ENCODE data around the gene TNFRSF12A. TPM values are rescaled to one million over a fixed set of nuclear protein-coding genes. Genes with fewer than 3 reads are reported as not detected.

TNFRSF12A gene
- total RNA-seq, 1 donor from 2014 or later = 0.47 TPM

DNA sequence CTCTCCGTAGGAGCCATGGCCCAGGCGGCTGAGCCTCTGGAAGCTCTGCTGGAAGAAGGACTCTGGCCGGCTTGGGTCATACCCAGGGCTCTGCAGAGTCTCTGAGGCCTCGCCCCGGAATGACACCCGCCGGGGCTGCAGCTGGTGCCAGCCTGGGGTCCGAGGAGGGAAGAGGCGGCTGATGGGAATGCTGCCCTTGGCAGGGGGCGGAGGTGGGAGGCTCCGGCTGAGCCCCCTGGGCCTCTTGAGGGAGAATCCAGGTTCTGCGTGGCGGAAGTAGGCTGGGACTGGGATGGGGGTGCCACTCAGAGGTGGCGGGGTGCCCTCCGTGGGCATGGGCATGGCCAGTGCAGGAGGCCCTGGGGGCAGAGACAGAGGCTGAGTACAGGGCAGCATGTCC lies 43.5 kb upstream of the TNFRSF12A start:
- Mint-ChIP-seq H3K4me1 (peaks cover 12% of the 10 kb centered on the region), H3K36me3 (ENCODE audit: low read depth) (no peaks in the 10 kb centered on the region), H3K4me3 (no peak overlapping the region), H3K27me3 (peaks cover 4% of the 10 kb centered on the region), H3K27ac (no peak overlapping the region), H3K9me3 (no peaks in the 10 kb centered on the region)
- ATAC-seq (ENCODE audit: low read depth) (no peak), DNase-seq (no peak)
- intact Hi-C loops (cut with micrococcal nuclease) = no loop called here
- CTCF ChIA-PET = no interaction called here
- POLR2A ChIA-PET = no interaction called here
- TF ChIP-seq, protein P1, sequence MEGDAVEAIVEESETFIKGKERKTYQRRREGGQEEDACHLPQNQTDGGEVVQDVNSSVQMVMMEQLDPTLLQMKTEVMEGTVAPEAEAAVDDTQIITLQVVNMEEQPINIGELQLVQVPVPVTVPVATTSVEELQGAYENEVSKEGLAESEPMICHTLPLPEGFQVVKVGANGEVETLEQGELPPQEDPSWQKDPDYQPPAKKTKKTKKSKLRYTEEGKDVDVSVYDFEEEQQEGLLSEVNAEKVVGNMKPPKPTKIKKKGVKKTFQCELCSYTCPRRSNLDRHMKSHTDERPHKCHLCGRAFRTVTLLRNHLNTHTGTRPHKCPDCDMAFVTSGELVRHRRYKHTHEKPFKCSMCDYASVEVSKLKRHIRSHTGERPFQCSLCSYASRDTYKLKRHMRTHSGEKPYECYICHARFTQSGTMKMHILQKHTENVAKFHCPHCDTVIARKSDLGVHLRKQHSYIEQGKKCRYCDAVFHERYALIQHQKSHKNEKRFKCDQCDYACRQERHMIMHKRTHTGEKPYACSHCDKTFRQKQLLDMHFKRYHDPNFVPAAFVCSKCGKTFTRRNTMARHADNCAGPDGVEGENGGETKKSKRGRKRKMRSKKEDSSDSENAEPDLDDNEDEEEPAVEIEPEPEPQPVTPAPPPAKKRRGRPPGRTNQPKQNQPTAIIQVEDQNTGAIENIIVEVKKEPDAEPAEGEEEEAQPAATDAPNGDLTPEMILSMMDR (IDR thresholded peaks at IDR 0.05) = no peak

DNA sequence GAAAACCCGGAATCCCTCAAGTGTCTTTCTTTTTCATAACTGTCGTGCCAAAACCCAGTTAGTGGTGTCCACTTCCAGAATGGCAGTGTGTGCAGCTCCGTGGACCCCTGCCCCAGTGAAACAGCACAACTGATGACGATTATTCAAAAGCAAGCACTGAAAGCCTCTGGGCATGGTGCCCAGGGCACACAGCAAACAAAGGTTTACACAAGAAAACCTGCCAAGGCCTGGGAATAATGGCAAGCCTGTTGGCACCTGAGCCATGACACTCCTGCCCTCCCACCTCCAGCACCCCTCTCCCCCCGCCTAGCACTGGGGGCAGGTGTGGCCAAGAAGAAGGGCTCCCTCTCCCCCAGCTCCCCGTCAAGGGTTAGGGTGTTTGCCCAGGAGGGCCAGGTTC lies 42.7 kb upstream of the TNFRSF12A start:
- no peak overlapping the region for H3K4me3 Mint-ChIP-seq
- no peak overlapping the region for H3K27ac Mint-ChIP-seq
- intact Hi-C loops (cut with micrococcal nuclease) = no loop called here
- H3K27me3 Mint-ChIP-seq = no peaks in the 10 kb centered on the region
- no peaks in the 10 kb centered on the region for H3K36me3 Mint-ChIP-seq (ENCODE audit: low read depth)
- DNase-seq (no peak), ATAC-seq (ENCODE audit: low read depth) (no peak)
- ChIA-PET POLR2A (no interaction called here), CTCF (interaction anchor here (1.5 kb wide), 1 partner anchor 50 kb away, joined by 3 read pairs; no protein-coding TSS in a partner anchor)
- peaks cover 15% of the 10 kb centered on the region for H3K4me1 Mint-ChIP-seq
- TF ChIP-seq, protein P1 (IDR thresholded peaks at IDR 0.05) = no peak
- no peaks in the 10 kb centered on the region for H3K9me3 Mint-ChIP-seq

- TF ChIP-seq, protein P1 (IDR thresholded peaks at IDR 0.05) = no peak
- POLR2A ChIA-PET = interaction anchor here (0.6 to 1.5 kb wide), 12 partner anchors 8 to 566 kb away, joined by 3 to 12 read pairs (median 4); partner anchors contain the start of genes ELOB and KCTD5
- CTCF ChIA-PET = no interaction called here
- intact Hi-C loops (cut with micrococcal nuclease) = loop anchor here (1.0 kb wide), 2 partner anchors 10 to 45 kb away; partner anchors contain the start of genes PAQR4 and THOC6
- no peaks in the 10 kb centered on the region for H3K9me3 Mint-ChIP-seq
- DNase-seq (no peak), ATAC-seq (ENCODE audit: low read depth) (no peak)
- no peaks in the 10 kb centered on the region for H3K27me3 Mint-ChIP-seq
- peaks cover 27% of the 10 kb centered on the region for H3K4me1 Mint-ChIP-seq
- no peak overlapping the region for H3K27ac Mint-ChIP-seq
- H3K4me3 Mint-ChIP-seq = peak overlapping the region; percentile 67
- H3K36me3 Mint-ChIP-seq (ENCODE audit: low read depth) = no peaks in the 10 kb centered on the region
These were observed 40.4 kb upstream of the TNFRSF12A start for GRCh38 chr16:2979669-2980226.

DNA sequence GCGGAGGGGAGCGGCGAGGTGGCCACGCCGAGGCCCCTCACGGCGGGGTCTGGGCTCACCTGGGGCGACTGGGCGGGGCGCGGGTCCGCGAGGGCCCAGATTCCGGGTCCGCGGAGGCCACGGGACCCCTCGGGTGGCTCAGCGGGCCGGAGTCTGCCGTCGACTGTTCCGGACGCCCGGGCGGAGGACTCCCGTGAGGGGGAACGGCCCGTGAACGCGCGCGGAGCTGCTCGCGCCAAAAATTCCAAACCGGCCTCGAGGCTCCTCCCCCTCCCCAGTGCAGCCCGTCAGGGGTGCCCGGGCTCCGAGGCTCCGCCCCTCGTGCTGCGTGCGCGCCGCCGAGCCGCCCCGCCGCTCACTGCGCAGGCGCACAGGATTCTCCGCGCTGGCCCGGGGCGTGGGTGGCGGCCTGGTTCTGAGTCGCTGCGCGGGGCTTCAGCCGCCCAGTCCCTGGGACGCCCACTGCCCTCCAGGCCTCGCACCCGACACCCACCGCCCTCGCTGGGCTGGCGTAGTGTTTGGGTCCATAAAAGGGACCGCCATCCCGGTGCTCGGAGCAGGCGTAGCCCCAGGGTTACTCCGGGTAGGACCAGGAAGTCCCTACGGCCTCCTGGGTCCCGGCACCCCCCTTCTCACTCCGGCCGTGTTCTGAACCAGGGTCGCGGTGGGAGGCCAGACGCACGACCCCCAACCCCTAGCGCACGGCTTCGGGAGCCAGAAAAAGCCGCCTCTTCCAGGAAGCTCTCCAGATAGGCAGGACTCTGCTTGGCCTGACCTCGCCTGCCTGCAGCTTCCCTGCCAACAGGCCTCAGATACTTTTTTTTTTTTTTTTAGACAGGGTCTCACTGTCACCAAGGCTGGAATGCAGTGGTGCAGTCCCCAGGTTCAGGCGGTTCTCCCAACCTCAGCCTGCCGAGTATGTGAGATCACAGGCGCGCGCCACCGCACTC lies 39.7 kb upstream of the TNFRSF12A start, which contains the start of gene PKMYT1:
PKMYT1 (minus strand) TSS at position 220 of the 950 bp plus-strand sequence. CDS start 789 bp downstream, outside the sequence.
- Mint-ChIP-seq H3K4me1 (peaks cover 27% of the 10 kb centered on the region), H3K27me3 (no peaks in the 10 kb centered on the region), H3K27ac (peak within 1 kb of the TSS; percentile 78), H3K4me3 (peak within 1 kb of the TSS; percentile 84), H3K36me3 (ENCODE audit: low read depth) (no peaks in the 10 kb centered on the region), H3K9me3 (no peaks in the 10 kb centered on the region)
- ChIA-PET CTCF (no interaction called here), POLR2A (interaction anchor here (0.5 to 1.5 kb wide), 19 partner anchors 9 to 567 kb away, joined by 3 to 12 read pairs (median 4); partner anchors contain the start of genes ELOB, KCTD5, KREMEN2 and PAQR4)
- TF ChIP-seq, protein P1 (IDR thresholded peaks at IDR 0.05) = no peak
- peak; percentile 97 for DNase-seq
- ATAC-seq (ENCODE audit: low read depth) = peak; percentile 90
- intact Hi-C loops (cut with micrococcal nuclease) = loop anchor here (1.0 kb wide), 2 partner anchors 11 to 44 kb away; partner anchors contain the start of genes PAQR4 and THOC6

All from activated B cell treated with CpG ODN at 0.5 μM for 24 hours (primary cell).